Measurements from ENCODE around the gene SPRR2D.

GRCh38 chr1:153072806-153073726 lies 32.1 kb upstream of the SPRR2D start:
- TF ChIP-seq POLR2AphosphoS5 (IDR thresholded peaks at IDR 0.05; ENCODE audit: borderline replicate concordance, low read depth, low read length) (no peak), EZH2 (IDR thresholded peaks at IDR 0.05) (no peak), FOXP2 (optimal IDR thresholded peaks at IDR 0.05; ENCODE audit: control extremely low read depth, extremely low read length, insufficient read depth) (no peak)

Data from SK-N-MC (cell line).